NB4 (cell line): ENCODE results near the gene TMEM50B.

ENCODE experiments used
- DNase-seq: peaks from one replicate; pipeline ENCODE4 v3.0.0; 2010; ENCODE audit warnings: low read depth
- H3K4me3 ChIP-seq: one replicate; pipeline ENCODE4 v1.5.1; 2011; ENCODE audit warnings: mild to moderate bottlenecking, low read depth, low read length, moderate library complexity
- MAX ChIP-seq: IDR thresholded peaks from 2 replicates; pipeline ENCODE4 v1.6.1; 2011; ENCODE audit warnings: low read depth, low read length
- MYC ChIP-seq: IDR thresholded peaks from 2 replicates; pipeline ENCODE4 v1.6.1; 2011; ENCODE audit warnings: low read depth, low read length
- POLR2A ChIP-seq: IDR thresholded peaks from 2 replicates; pipeline ENCODE4 v1.6.1; 2011; ENCODE audit warnings: mild to moderate bottlenecking; ENCODE audit not compliant: insufficient read length; ENCODE audit errors: extremely low read depth
- TF ChIP-seq, protein P1 (sequence below): IDR thresholded peaks from one replicate; pipeline ENCODE4 v1.5.1; 2012; ENCODE audit warnings: low read depth, low read length

TMEM50B gene

DNA sequence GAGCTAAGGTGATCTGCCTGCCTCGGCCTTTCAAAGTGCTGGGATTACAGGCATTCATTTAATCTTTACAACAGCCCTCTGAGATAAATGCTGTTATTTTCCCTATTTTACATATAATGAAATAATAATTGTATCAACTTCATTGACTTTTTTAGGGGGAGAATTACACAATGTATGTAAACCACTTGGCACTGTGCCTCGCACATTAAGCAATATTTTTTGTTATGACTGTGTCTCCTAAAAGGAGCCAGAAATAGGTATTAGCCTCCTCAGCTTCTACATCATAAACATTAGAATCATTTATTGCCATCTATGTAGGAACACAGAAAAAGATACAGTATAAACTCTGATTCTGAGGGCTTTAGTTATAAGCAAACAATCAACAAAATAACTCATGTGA is 12.8 kb upstream of the TMEM50B start:
- DNase-seq = peak; percentile 53
- no peak overlapping the region for H3K4me3 ChIP-seq
- no peak for TF ChIP-seq POLR2A
- TF ChIP-seq, protein P1, sequence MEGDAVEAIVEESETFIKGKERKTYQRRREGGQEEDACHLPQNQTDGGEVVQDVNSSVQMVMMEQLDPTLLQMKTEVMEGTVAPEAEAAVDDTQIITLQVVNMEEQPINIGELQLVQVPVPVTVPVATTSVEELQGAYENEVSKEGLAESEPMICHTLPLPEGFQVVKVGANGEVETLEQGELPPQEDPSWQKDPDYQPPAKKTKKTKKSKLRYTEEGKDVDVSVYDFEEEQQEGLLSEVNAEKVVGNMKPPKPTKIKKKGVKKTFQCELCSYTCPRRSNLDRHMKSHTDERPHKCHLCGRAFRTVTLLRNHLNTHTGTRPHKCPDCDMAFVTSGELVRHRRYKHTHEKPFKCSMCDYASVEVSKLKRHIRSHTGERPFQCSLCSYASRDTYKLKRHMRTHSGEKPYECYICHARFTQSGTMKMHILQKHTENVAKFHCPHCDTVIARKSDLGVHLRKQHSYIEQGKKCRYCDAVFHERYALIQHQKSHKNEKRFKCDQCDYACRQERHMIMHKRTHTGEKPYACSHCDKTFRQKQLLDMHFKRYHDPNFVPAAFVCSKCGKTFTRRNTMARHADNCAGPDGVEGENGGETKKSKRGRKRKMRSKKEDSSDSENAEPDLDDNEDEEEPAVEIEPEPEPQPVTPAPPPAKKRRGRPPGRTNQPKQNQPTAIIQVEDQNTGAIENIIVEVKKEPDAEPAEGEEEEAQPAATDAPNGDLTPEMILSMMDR = no peak
- TF ChIP-seq MAX = no peak
- TF ChIP-seq MYC = no peak

DNA sequence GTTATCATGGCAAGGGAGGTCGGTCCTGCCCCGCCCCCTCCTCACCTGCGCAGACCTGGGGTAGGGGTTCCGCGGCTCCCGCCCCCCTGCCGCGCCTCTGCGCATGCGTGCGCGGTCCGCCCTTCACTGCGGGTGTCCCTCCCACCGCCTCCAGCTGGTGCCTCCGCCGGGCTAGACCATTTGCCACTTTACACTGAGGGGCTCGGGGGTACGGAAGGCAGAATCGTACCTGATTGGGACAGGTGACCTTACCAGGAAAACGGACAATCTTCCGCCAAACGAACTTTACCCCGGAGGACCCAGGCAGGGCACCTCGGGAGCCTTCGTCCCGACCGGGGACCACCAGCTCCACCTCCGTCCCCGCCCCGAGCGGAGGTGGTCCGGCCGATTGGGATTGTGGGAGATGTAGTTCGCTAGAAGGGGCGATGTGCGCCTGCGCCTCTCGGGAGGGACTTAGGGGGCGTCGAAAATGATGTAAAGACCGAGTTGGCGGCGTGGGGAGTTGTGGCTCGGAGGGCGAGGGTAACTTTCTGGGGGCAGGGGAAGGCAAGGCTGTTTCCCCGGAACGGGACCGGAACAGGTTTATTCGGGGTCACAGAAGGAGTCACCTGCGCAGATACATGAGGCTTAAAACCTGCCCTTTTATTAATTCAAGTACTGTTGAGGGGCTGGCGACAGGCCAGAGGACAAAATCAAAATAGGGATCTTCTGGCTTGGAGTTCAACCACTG is 11.8 kb upstream of the TMEM50B start, which contains the start of gene DNAJC28:
DNAJC28 (minus strand) TSS at position 344 of the 730 bp plus-strand sequence. CDS start 2,323 bp downstream, outside the sequence.
- peak; percentile 93 for DNase-seq
- TF ChIP-seq MAX = 0 out of 2 replicates have a peak, but pooled peaks have one; percentile 11
- TF ChIP-seq MYC = peak; percentile 58
- TF ChIP-seq POLR2A = peak; percentile 47
- TF ChIP-seq, protein P1 = no peak
- H3K4me3 ChIP-seq = peak within 1 kb of the TSS; percentile 86

DNA sequence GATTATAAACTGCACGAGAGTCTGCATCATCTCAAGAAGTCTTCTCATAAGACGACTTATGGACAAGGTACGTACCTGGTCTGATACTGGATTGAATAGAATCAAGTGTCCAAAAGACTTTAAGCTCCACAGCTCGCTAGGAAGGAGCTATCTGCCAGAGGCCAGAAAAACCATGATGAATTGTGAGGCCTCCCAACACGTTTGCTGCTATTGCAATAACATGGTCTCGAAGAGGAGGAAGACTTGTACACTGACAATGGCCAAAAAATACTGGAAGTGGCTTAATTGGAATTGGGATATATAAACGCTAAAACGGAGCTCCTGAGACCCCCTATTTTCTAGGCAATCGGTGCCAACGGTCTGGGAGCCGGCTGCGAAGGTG is 11.2 kb upstream of the TMEM50B start:
- TF ChIP-seq MAX (no peak), MYC (no peak), POLR2A (no peak)
- TF ChIP-seq, protein P1 = no peak
- H3K4me3 ChIP-seq = peak overlapping the region; percentile 86
- no peak for DNase-seq

- no peak for DNase-seq
- TF ChIP-seq MAX (no peak), POLR2A (no peak), MYC (no peak)
- TF ChIP-seq, protein P1 = no peak
Measured at GRCh38 chr21:33488936-33489335, 9.2 kb upstream of the TMEM50B start.

GRCh38 chr21:33487996-33488395 is 8.2 kb upstream of the TMEM50B start:
- H3K4me3 ChIP-seq = no peak overlapping the region
- DNase-seq = no peak
- no peak for TF ChIP-seq POLR2A
- no peak for TF ChIP-seq MYC
- TF ChIP-seq, protein P1 = no peak
- TF ChIP-seq MAX = no peak

More at GRCh38 chr21:33488936-33489335, 9.2 kb upstream of the TMEM50B start:
- no peak overlapping the region for H3K4me3 ChIP-seq
